ENCODE data around the gene PNLIPRP1.

Gene PNLIPRP1

GRCh38 chr10:116590590-116591444 is at the start of gene PNLIPRP1:
TSS of gene PNLIPRP1 (plus strand) at chr10:116590959. CDS start at chr10:116591130, 171 bp downstream.
- DNase-seq, result no peak

- DNase-seq, result no peak
These were observed 48.6 kb upstream of the PNLIPRP1 start for GRCh38 chr10:116542007-116542677.

- DNase-seq, result no peak
These were observed 45.6 kb upstream of the PNLIPRP1 start for GRCh38 chr10:116545122-116545521.

- DNase-seq, result no peak
These were observed 45.0 kb upstream of the PNLIPRP1 start, which contains the start of gene PNLIP for GRCh38 chr10:116545756-116546155. TSS of gene PNLIP (plus strand) at chr10:116545931. CDS start at chr10:116546093, 162 bp downstream.

- no peak for DNase-seq
These were observed 42.5 kb upstream of the PNLIPRP1 start for GRCh38 chr10:116548301-116548700.

- no peak for DNase-seq
These were observed 37.3 kb upstream of the PNLIPRP1 start for GRCh38 chr10:116553378-116553980.

- no peak for DNase-seq
These were observed 36.1 kb upstream of the PNLIPRP1 start for GRCh38 chr10:116554628-116555027.

- DNase-seq, result no peak
These were observed 34.9 kb upstream of the PNLIPRP1 start for GRCh38 chr10:116555880-116556279.

GRCh38 chr10:116557305-116557880 is 33.4 kb upstream of the PNLIPRP1 start:
- no peak for DNase-seq

GRCh38 chr10:116565534-116565933 is 25.2 kb upstream of the PNLIPRP1 start:
- no peak for DNase-seq

- DNase-seq, result no peak
These were observed 23.8 kb upstream of the PNLIPRP1 start for GRCh38 chr10:116566932-116567331.

- DNase-seq, result no peak
These were observed 23.4 kb upstream of the PNLIPRP1 start for GRCh38 chr10:116567335-116567734.

- no peak for DNase-seq
These were observed 16.0 kb upstream of the PNLIPRP1 start for GRCh38 chr10:116574797-116575196.

- DNase-seq, result no peak
These were observed 2.7 kb upstream of the PNLIPRP1 start for GRCh38 chr10:116587878-116588591.

- DNase-seq, result no peak
These were observed 1.8 kb upstream of the PNLIPRP1 start for GRCh38 chr10:116588995-116589394.

- DNase-seq, result no peak
These were observed 833 bp upstream of the PNLIPRP1 start for GRCh38 chr10:116589926-116590325.

- DNase-seq, result no peak
These were observed 2.5 kb downstream of the PNLIPRP1 start for GRCh38 chr10:116593139-116593740.

- DNase-seq, result no peak
These were observed 3.8 kb downstream of the PNLIPRP1 start for GRCh38 chr10:116594525-116595035.

GRCh38 chr10:116596062-116596461 is 5.3 kb downstream of the PNLIPRP1 start:
- DNase-seq, result no peak

- DNase-seq, result no peak
These were observed 6.8 kb downstream of the PNLIPRP1 start for GRCh38 chr10:116597543-116597942.

Data from amygdala (tissue), 56 donors.